Smooth muscle cell (in vitro differentiated cells): ENCODE measurements around the gene USP36. TPM values are rescaled to one million over a fixed set of nuclear protein-coding genes. Genes with fewer than 3 reads are reported as not detected.

Experiments used
- DNase-seq: peaks from one replicate; lab custom pipeline; 2025; ENCODE audit not compliant: unreplicated experiment; lab: John Stamatoyannopoulos, UW
- H2AFZ ChIP-seq: fragments of 200-600 bp; sonication (generic); 2 replicates; pipeline ENCODE4 v1.6.0; 2016; ENCODE audit warnings: antibody characterized with exemption, low read depth, mild to moderate bottlenecking
- H3F3A ChIP-seq: fragments of 200-600 bp; sonication (generic); 2 replicates; pipeline ENCODE4 v1.6.0; 2017; ENCODE audit warnings: antibody characterized with exemption, low read depth
- H3K27ac ChIP-seq: fragments of 200-600 bp; sonication (generic); 2 replicates; pipeline ENCODE4 v1.5.1; 2016; ENCODE audit warnings: low read depth, mild to moderate bottlenecking
- H3K27me3 ChIP-seq: fragments of 200-600 bp; sonication (generic); 2 replicates; pipeline ENCODE4 v1.6.1; 2016; ENCODE audit warnings: low read depth, mild to moderate bottlenecking
- H3K36me3 ChIP-seq: fragments of 200-600 bp; sonication (generic); 2 replicates; pipeline ENCODE4 v1.5.1; 2016; ENCODE audit warnings: low read depth
- H3K4me1 ChIP-seq: fragments of 200-600 bp; sonication (generic); 2 replicates; pipeline ENCODE4 v1.5.1; 2016; ENCODE audit warnings: low read depth
- H3K4me2 ChIP-seq: fragments of 200-600 bp; sonication (generic); 2 replicates; pipeline ENCODE4 v1.6.0; 2016; ENCODE audit warnings: mild to moderate bottlenecking
- H3K4me3 ChIP-seq: fragments of 200-600 bp; sonication (generic); 2 replicates; pipeline ENCODE4 v1.5.1; 2016; ENCODE audit warnings: mild to moderate bottlenecking
- H3K79me2 ChIP-seq: fragments of 200-600 bp; sonication (generic); 2 replicates; pipeline ENCODE4 v1.6.0; 2016; ENCODE audit warnings: low read depth, mild to moderate bottlenecking
- H3K9ac ChIP-seq: fragments of 200-600 bp; sonication (generic); 2 replicates; pipeline ENCODE4 v1.6.0; 2016; ENCODE audit warnings: low read depth
- H3K9me3 ChIP-seq: fragments of 200-600 bp; sonication (generic); replicated peaks from 2 replicates; pipeline ENCODE4 v1.5.1; 2016; ENCODE audit warnings: low read depth
- H4K20me1 ChIP-seq: fragments of 200-600 bp; sonication (generic); 2 replicates; pipeline ENCODE4 v1.6.0; 2016; ENCODE audit warnings: low read depth
- whole genome bisulfite sequencing: methylation state at CpG from one replicate; pipeline ENCODE4 v1.1.7; 2016; ENCODE audit warnings: low lambda C conversion rate; 5-methylcytosine and 5-hydroxymethylcytosine counted together
- polyA plus RNA-seq: library from polyadenylated mRNA; unstranded; fragments of >200 nt; fragmentation: Nextera tagmentation; extraction: Ambion mirVana; gene quantifications from 2 replicates; pipeline ENCODE4 v1.2.1, GENCODE V29; 2016
- total RNA-seq: library from RNA; depleted of rRNA; stranded (reverse); fragments of >200 nt; gene quantifications from 2 replicates; pipeline ENCODE4 v1.2.3, GENCODE V29; 2014
- TF ChIP-seq, protein P1 (sequence below): fragments of 200-600 bp; sonication (generic); IDR thresholded peaks from 2 replicates; pipeline ENCODE4 v1.5.1; 2017; ENCODE audit warnings: borderline replicate concordance, mild to moderate bottlenecking, antibody characterized with exemption; ENCODE audit not compliant: insufficient read depth, poor library complexity, severe bottlenecking

USP36 gene
- total and polyA plus RNA-seq, 2 experiments from 2014 or later: 17.6 to 29.0 TPM

- Histone ChIP-seq H3F3A (peaks cover 3% of the 10 kb centered on the region), H3K36me3 (no peaks in the 10 kb centered on the region), H3K79me2 (peaks cover 74% of the 10 kb centered on the region), H3K27ac (peak overlapping the region; percentile 89), H3K4me1 (peaks cover 16% of the 10 kb centered on the region), H2AFZ (no peak overlapping the region), H3K4me2 (peak overlapping the region; percentile 34), H3K9me3 (no peaks in the 10 kb centered on the region), H4K20me1 (peaks cover 90% of the 10 kb centered on the region), H3K27me3 (no peaks in the 10 kb centered on the region), H3K9ac (peak overlapping the region; percentile 39), H3K4me3 (no peak overlapping the region)
- no peak for DNase-seq
- 73% methylated on average over 5 of the region's 5 CpGs for WGBS
- TF ChIP-seq, protein P1, sequence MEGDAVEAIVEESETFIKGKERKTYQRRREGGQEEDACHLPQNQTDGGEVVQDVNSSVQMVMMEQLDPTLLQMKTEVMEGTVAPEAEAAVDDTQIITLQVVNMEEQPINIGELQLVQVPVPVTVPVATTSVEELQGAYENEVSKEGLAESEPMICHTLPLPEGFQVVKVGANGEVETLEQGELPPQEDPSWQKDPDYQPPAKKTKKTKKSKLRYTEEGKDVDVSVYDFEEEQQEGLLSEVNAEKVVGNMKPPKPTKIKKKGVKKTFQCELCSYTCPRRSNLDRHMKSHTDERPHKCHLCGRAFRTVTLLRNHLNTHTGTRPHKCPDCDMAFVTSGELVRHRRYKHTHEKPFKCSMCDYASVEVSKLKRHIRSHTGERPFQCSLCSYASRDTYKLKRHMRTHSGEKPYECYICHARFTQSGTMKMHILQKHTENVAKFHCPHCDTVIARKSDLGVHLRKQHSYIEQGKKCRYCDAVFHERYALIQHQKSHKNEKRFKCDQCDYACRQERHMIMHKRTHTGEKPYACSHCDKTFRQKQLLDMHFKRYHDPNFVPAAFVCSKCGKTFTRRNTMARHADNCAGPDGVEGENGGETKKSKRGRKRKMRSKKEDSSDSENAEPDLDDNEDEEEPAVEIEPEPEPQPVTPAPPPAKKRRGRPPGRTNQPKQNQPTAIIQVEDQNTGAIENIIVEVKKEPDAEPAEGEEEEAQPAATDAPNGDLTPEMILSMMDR: no peak
Measured at GRCh38 chr17:78766743-78767294, 73.8 kb downstream of the USP36 start.

DNA sequence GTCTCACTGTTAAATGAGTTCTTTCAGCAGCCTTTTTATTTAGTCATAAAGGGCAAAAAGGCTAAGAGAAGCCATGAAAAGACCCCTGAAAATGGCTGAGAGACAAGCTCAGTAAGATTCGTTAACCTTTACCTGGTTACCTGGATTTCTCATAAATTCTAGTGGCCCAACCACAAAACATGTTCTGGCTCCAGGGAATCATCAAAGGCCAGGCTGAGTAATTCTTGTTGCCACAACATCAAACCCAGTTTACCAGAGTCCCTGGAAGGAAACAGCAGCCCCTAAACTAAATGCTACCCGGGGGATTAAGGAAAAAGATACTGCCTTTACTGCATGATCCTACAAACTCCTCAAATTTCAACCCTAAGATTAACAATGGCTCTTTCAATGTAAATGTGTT lies 74.4 kb downstream of the USP36 start:
- 46% methylated on average over 2 of the region's 2 CpGs for WGBS
- peak overlapping the region; percentile 89 for H3K27ac ChIP-seq
- TF ChIP-seq, protein P1: no peak

DNA sequence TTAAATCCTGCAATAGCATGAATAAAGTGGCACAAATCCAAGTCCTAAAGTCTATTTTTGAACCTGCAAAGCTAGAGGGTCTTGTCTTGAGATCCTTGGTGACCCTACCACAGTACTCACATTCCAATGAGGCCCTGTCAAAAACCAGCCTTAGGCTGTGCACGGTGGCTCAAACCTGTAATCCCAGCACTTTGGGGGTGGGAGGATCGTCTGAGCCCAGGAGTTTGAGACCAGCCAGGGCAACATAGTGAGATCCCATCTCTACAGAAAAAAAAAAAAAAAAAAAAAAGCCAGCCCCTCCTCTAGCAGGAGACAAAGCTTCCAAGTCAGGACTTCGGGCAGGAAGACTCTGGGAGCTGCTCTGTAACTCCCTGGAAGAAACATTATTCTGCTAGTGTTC lies 74.8 kb downstream of the USP36 start:
- Histone ChIP-seq H3K4me3 (no peak overlapping the region), H3K9me3 (no peaks in the 10 kb centered on the region), H3K9ac (peak overlapping the region; percentile 39), H3K36me3 (no peaks in the 10 kb centered on the region), H3K27ac (peak overlapping the region; percentile 89), H3K79me2 (peaks cover 74% of the 10 kb centered on the region), H3K4me1 (peaks cover 16% of the 10 kb centered on the region), H4K20me1 (peaks cover 82% of the 10 kb centered on the region), H3F3A (peaks cover 3% of the 10 kb centered on the region), H2AFZ (no peak overlapping the region), H3K27me3 (no peaks in the 10 kb centered on the region), H3K4me2 (peak overlapping the region; percentile 34)
- WGBS: 63% methylated on average over 3 of the region's 3 CpGs
- TF ChIP-seq, protein P1: no peak
- no peak for DNase-seq

More for the DNA sequence above, 74.4 kb downstream of the USP36 start:
- Histone ChIP-seq H2AFZ (no peak overlapping the region), H3K79me2 (peaks cover 74% of the 10 kb centered on the region), H3K27me3 (no peaks in the 10 kb centered on the region), H3K4me1 (peaks cover 16% of the 10 kb centered on the region), H3K36me3 (no peaks in the 10 kb centered on the region), H3K4me3 (no peak overlapping the region), H3K4me2 (peak overlapping the region; percentile 34), H3K9ac (peak overlapping the region; percentile 39), H4K20me1 (peaks cover 84% of the 10 kb centered on the region), H3K9me3 (no peaks in the 10 kb centered on the region), H3F3A (peaks cover 3% of the 10 kb centered on the region)
- DNase-seq: no peak

- no peak for DNase-seq
- Histone ChIP-seq H3K27ac (no peak overlapping the region), H3K9me3 (no peaks in the 10 kb centered on the region), H3K4me3 (no peak overlapping the region), H3K9ac (no peak overlapping the region), H3F3A (peaks cover 3% of the 10 kb centered on the region), H3K4me1 (peaks cover 18% of the 10 kb centered on the region), H2AFZ (no peak overlapping the region), H3K27me3 (no peaks in the 10 kb centered on the region), H4K20me1 (peaks cover 79% of the 10 kb centered on the region), H3K79me2 (peaks cover 72% of the 10 kb centered on the region), H3K36me3 (no peaks in the 10 kb centered on the region), H3K4me2 (no peak overlapping the region)
- TF ChIP-seq, protein P1: no peak
- 93% methylated on average over 8 of the region's 8 CpGs for WGBS
Measured at GRCh38 chr17:78764871-78765270, 75.7 kb downstream of the USP36 start.
